ENCODE measurements around the gene HEYL. TPM values are rescaled to one million over a fixed set of nuclear protein-coding genes. Genes with fewer than 3 reads are reported as not detected.

The HEYL gene
- total RNA-seq, 1 donor from 2014 or later: 4.3 TPM

- Mint-ChIP-seq H3K27ac (peak overlapping the region; percentile 94), H3K27me3 (peaks cover 33% of the 10 kb centered on the region), H3K9me3 (ENCODE audit: low read depth) (no peaks in the 10 kb centered on the region), H3K4me3 (ENCODE audit: low read depth) (no peak overlapping the region), H3K36me3 (ENCODE audit: insufficient read depth) (no peaks in the 10 kb centered on the region), H3K4me1 (ENCODE audit: low read depth) (peaks cover 8% of the 10 kb centered on the region)
- TF ChIP-seq, protein P1, sequence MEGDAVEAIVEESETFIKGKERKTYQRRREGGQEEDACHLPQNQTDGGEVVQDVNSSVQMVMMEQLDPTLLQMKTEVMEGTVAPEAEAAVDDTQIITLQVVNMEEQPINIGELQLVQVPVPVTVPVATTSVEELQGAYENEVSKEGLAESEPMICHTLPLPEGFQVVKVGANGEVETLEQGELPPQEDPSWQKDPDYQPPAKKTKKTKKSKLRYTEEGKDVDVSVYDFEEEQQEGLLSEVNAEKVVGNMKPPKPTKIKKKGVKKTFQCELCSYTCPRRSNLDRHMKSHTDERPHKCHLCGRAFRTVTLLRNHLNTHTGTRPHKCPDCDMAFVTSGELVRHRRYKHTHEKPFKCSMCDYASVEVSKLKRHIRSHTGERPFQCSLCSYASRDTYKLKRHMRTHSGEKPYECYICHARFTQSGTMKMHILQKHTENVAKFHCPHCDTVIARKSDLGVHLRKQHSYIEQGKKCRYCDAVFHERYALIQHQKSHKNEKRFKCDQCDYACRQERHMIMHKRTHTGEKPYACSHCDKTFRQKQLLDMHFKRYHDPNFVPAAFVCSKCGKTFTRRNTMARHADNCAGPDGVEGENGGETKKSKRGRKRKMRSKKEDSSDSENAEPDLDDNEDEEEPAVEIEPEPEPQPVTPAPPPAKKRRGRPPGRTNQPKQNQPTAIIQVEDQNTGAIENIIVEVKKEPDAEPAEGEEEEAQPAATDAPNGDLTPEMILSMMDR (IDR thresholded peaks at IDR 0.05; ENCODE audit: unreplicated experiment): no peak
- no peak for DNase-seq (ENCODE audit: low spot score, unreplicated experiment)
Measured at GRCh38 chr1:39645411-39646043, 6.1 kb upstream of the HEYL start.

DNA sequence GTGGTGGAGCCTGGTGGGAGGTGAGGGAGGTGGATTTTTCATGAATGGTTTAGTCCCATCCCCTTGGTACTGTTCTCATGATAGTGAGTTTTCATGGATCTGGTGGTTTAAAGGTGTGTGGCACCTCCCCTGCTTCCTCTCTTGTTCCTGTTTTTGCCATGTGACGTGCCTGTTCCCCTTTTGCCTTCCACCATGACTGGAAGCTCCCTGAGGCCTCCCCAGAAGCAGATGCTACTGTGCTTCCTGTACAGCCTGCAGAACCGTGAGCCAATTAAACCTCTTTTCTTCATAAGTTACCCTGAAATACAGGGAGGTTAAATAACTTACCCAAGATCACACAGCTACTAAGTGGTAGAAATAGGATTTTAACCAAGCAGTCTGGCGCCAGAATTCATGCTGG is 4.3 kb upstream of the HEYL start:
- Mint-ChIP-seq H3K4me3 (ENCODE audit: low read depth) (no peak overlapping the region), H3K27ac (no peak overlapping the region)
- TF ChIP-seq, protein P1 (IDR thresholded peaks at IDR 0.05; ENCODE audit: unreplicated experiment): no peak

GRCh38 chr1:39642796-39643195 is 3.4 kb upstream of the HEYL start:
- no peak for DNase-seq (ENCODE audit: low spot score, unreplicated experiment)
- peaks cover 55% of the 10 kb centered on the region for H3K27me3 Mint-ChIP-seq
- H3K9me3 Mint-ChIP-seq (ENCODE audit: low read depth): no peaks in the 10 kb centered on the region
- TF ChIP-seq, protein P1 (IDR thresholded peaks at IDR 0.05; ENCODE audit: unreplicated experiment): no peak
- H3K36me3 Mint-ChIP-seq (ENCODE audit: insufficient read depth): no peaks in the 10 kb centered on the region
- H3K4me3 Mint-ChIP-seq (ENCODE audit: low read depth): no peak overlapping the region
- no peak overlapping the region for H3K27ac Mint-ChIP-seq
- peaks cover 8% of the 10 kb centered on the region for H3K4me1 Mint-ChIP-seq (ENCODE audit: low read depth)

More for the DNA sequence above, 4.3 kb upstream of the HEYL start:
- Mint-ChIP-seq H3K36me3 (ENCODE audit: insufficient read depth) (no peaks in the 10 kb centered on the region), H3K9me3 (ENCODE audit: low read depth) (no peaks in the 10 kb centered on the region), H3K27me3 (peaks cover 46% of the 10 kb centered on the region), H3K4me1 (ENCODE audit: low read depth) (peaks cover 8% of the 10 kb centered on the region)
- no peak for DNase-seq (ENCODE audit: low spot score, unreplicated experiment)

- Mint-ChIP-seq H3K27me3 (peaks cover 74% of the 10 kb centered on the region), H3K4me1 (ENCODE audit: low read depth) (no peaks in the 10 kb centered on the region), H3K9me3 (ENCODE audit: low read depth) (no peaks in the 10 kb centered on the region), H3K4me3 (ENCODE audit: low read depth) (no peak overlapping the region), H3K27ac (no peak overlapping the region), H3K36me3 (ENCODE audit: insufficient read depth) (no peaks in the 10 kb centered on the region)
- DNase-seq (ENCODE audit: low spot score, unreplicated experiment): no peak
- TF ChIP-seq, protein P1 (IDR thresholded peaks at IDR 0.05; ENCODE audit: unreplicated experiment): no peak
Measured at GRCh38 chr1:39640861-39641260, 1.4 kb upstream of the HEYL start.

DNA sequence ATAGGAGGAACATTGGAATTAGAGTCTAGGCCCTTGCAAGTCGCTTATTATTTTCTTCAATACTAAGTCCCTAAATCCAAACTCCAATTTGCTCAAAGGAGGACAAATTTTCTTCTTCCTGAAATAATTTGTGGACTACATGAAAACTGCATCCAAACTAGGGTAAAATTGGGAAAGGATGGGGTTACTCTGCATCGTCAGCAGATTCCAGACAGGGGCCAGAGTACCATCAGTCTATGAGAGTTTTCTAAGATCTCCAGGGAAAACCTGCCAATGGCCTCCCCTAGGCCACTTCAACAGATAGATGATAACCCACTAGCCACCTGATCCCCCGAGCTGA is 508 bp downstream of the HEYL start:
- no peak overlapping the region for H3K27ac Mint-ChIP-seq
- peak overlapping the region; percentile 49 for H3K4me3 Mint-ChIP-seq (ENCODE audit: low read depth)
- peaks cover 85% of the 10 kb centered on the region for H3K27me3 Mint-ChIP-seq

More for the DNA sequence above, 508 bp downstream of the HEYL start:
- no peaks in the 10 kb centered on the region for H3K9me3 Mint-ChIP-seq (ENCODE audit: low read depth)
- H3K4me1 Mint-ChIP-seq (ENCODE audit: low read depth): no peaks in the 10 kb centered on the region
- H3K36me3 Mint-ChIP-seq (ENCODE audit: insufficient read depth): no peaks in the 10 kb centered on the region
- TF ChIP-seq, protein P1 (IDR thresholded peaks at IDR 0.05; ENCODE audit: unreplicated experiment): no peak
- no peak for DNase-seq (ENCODE audit: low spot score, unreplicated experiment)

Data from progenitor cell of endocrine pancreas (in vitro differentiated cells).